HL-60 (cell line): ENCODE results near the gene SMOC1.

Experiments used
- DNase-seq, 2 experiments: peaks; one replicate each; pipeline ENCODE4 v3.0.0-alpha.2; 2010 to 2020; ENCODE audit warnings: low read depth in 1 of 2, low spot score in 1 of 2
- H3K27ac ChIP-seq: fragments of 250-450 bp; sonication (Bioruptor Pico); replicated peaks from 2 replicates; pipeline ENCODE4 v1.5.1; 2020; ENCODE audit warnings: mild to moderate bottlenecking, moderate library complexity
- H3K27me3 ChIP-seq: fragments of 250-450 bp; sonication (Bioruptor Pico); 2 replicates; pipeline ENCODE4 v1.5.1; 2021; ENCODE audit warnings: mild to moderate bottlenecking, moderate library complexity; ENCODE audit not compliant: insufficient read depth, poor library complexity, severe bottlenecking
- H3K4me3 ChIP-seq: replicated peaks from 2 replicates; pipeline ENCODE4 v1.5.1; 2011; ENCODE audit warnings: mild to moderate bottlenecking, control low read depth, low read length; ENCODE audit not compliant: insufficient read depth
- GABPA ChIP-seq: IDR thresholded peaks from 2 replicates; pipeline ENCODE4 v1.6.1; 2012; ENCODE audit warnings: low read depth
- POLR2AphosphoS5 ChIP-seq: IDR thresholded peaks from 2 replicates; pipeline ENCODE4 v1.6.1; 2012; ENCODE audit warnings: low read depth
- SPI1 ChIP-seq: IDR thresholded peaks from 2 replicates; pipeline ENCODE4 v1.6.1; 2012; ENCODE audit warnings: low read depth, mild to moderate bottlenecking, borderline replicate concordance
- TF ChIP-seq, protein P1 (sequence below): IDR thresholded peaks from one replicate; pipeline ENCODE4 v1.5.1; 2011; ENCODE audit warnings: low read length, control low read depth, inconsistent platforms; ENCODE audit not compliant: insufficient read depth
- TF ChIP-seq, protein P2 (sequence below): IDR thresholded peaks from 2 replicates; pipeline ENCODE4 v1.6.1; 2012; ENCODE audit warnings: low read depth; ENCODE audit not compliant: insufficient replicate concordance

SMOC1 gene

DNA sequence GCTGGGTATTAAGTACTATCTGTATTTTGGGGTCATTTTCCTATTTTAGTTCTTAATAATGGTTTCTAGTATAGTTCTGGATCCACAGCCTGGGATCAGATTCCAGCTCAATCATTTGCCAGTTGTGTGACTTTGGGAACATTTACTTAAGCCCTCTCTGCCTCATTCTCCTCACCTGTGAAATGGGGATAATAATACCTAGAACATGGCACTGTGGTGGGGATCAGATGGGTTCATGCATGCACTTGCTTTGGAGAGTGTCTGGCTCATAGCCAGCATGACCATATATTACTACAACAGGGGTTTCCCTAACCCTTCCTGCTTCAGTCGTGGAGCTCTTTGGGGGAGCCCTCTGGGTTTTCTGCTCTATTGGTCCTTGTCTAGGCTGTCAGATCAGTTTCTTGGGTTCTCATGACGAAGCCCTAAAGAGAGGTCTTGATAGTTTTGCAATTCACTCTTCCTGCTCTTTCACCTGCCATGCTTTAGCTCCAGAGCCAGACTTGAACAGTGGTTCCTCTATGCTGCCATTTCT lies 34.1 kb upstream of the SMOC1 start:
- Histone ChIP-seq H3K27me3 (no peaks in the 10 kb centered on the region), H3K27ac (no peak overlapping the region), H3K4me3 (no peak overlapping the region)
- DNase-seq = no peak
- TF ChIP-seq SPI1 (no peak), GABPA (no peak), POLR2AphosphoS5 (no peak)
- TF ChIP-seq, protein P1, sequence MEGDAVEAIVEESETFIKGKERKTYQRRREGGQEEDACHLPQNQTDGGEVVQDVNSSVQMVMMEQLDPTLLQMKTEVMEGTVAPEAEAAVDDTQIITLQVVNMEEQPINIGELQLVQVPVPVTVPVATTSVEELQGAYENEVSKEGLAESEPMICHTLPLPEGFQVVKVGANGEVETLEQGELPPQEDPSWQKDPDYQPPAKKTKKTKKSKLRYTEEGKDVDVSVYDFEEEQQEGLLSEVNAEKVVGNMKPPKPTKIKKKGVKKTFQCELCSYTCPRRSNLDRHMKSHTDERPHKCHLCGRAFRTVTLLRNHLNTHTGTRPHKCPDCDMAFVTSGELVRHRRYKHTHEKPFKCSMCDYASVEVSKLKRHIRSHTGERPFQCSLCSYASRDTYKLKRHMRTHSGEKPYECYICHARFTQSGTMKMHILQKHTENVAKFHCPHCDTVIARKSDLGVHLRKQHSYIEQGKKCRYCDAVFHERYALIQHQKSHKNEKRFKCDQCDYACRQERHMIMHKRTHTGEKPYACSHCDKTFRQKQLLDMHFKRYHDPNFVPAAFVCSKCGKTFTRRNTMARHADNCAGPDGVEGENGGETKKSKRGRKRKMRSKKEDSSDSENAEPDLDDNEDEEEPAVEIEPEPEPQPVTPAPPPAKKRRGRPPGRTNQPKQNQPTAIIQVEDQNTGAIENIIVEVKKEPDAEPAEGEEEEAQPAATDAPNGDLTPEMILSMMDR = no peak
- TF ChIP-seq, protein P2, sequence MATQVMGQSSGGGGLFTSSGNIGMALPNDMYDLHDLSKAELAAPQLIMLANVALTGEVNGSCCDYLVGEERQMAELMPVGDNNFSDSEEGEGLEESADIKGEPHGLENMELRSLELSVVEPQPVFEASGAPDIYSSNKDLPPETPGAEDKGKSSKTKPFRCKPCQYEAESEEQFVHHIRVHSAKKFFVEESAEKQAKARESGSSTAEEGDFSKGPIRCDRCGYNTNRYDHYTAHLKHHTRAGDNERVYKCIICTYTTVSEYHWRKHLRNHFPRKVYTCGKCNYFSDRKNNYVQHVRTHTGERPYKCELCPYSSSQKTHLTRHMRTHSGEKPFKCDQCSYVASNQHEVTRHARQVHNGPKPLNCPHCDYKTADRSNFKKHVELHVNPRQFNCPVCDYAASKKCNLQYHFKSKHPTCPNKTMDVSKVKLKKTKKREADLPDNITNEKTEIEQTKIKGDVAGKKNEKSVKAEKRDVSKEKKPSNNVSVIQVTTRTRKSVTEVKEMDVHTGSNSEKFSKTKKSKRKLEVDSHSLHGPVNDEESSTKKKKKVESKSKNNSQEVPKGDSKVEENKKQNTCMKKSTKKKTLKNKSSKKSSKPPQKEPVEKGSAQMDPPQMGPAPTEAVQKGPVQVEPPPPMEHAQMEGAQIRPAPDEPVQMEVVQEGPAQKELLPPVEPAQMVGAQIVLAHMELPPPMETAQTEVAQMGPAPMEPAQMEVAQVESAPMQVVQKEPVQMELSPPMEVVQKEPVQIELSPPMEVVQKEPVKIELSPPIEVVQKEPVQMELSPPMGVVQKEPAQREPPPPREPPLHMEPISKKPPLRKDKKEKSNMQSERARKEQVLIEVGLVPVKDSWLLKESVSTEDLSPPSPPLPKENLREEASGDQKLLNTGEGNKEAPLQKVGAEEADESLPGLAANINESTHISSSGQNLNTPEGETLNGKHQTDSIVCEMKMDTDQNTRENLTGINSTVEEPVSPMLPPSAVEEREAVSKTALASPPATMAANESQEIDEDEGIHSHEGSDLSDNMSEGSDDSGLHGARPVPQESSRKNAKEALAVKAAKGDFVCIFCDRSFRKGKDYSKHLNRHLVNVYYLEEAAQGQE = no peak

DNA sequence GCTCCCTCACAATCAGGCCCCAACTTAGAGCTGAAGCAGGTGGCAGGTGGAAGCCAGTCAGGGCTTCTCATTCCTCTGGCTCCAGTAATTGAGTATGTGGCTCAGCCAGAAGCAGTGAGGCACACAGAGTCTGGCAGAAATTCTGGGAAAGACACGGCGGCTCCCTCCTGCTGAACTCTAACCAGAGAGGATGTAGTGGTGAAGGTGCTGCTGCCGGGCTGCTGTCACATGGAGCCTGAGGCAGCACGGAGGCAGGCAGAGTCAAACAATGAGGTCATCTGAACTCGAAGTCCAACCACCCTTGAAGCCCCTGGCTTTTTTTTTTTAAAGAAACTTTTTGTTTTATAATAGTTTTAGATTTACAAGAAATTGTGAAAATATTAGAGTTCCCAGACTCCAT lies 33.4 kb upstream of the SMOC1 start:
- no peak for TF ChIP-seq SPI1
- TF ChIP-seq, protein P2 = no peak
- TF ChIP-seq, protein P1 = no peak
- no peak for TF ChIP-seq GABPA
- no peak for TF ChIP-seq POLR2AphosphoS5
- Histone ChIP-seq H3K27me3 (no peaks in the 10 kb centered on the region), H3K4me3 (no peak overlapping the region), H3K27ac (no peak overlapping the region)
- DNase-seq = no peak

DNA sequence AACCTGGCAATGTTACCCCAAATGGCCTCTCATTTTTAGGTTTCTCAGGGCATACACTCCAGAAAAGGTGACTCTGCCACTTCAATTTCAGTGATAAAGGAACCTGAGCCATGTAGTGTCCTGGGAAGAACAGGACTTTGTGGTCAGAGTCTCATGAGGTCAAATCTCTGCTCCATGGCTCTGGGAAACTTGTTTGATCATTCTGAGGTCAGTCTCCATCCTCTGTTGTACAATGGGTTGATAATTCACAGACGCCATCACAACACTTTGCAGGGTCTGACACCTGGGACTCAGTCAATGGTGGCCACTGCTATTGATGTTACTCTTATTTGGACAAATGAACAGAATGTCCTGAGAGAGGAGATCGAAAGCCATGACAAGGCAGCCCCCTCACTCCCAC lies 31.1 kb upstream of the SMOC1 start:
- DNase-seq = no peak
- no peaks in the 10 kb centered on the region for H3K27me3 ChIP-seq
- H3K4me3 ChIP-seq = no peak overlapping the region
- H3K27ac ChIP-seq = no peak overlapping the region
- TF ChIP-seq, protein P1 = no peak
- TF ChIP-seq SPI1 = no peak
- no peak for TF ChIP-seq POLR2AphosphoS5
- no peak for TF ChIP-seq GABPA
- TF ChIP-seq, protein P2 = no peak
